Naive thymus-derived CD4-positive, alpha-beta T cell (primary cell): Measurements from ENCODE around the gene ADORA1. TPM values are rescaled to one million over a fixed set of nuclear protein-coding genes. Genes with fewer than 3 reads are reported as not detected.

Source experiments
- ATAC-seq: fragments of 150-1000 bp; cut with Tn5 transposase; 2 replicates; pipeline ENCODE4 v1.10.0; 2021; ENCODE audit warnings: mild to moderate bottlenecking, moderate library complexity
- CTCF ChIA-PET: fragments of 350-600 bp; sonication (Branson Sonifier 250); formaldehyde crosslinking; loops from one replicate; lab custom pipeline; 2021; ENCODE audit warnings: antibody characterized with exemption; lab: Charles Lee
- POLR2A ChIA-PET: fragments of 350-600 bp; sonication (Branson Sonifier 250); formaldehyde crosslinking; loops from one replicate; lab custom pipeline; 2021; ENCODE audit warnings: antibody characterized with exemption, inconsistent platforms; lab: Charles Lee
- DNase-seq, 9 donors: peaks; one replicate each; pipeline versions ENCODE4 v3.0.0 to v3.0.0-alpha.2; 2020 to 2022; ENCODE audit warnings: mixed read lengths in 1 of 9
- H3K27ac ChIP-seq: one replicate; pipeline ENCODE4 v1.7.0; 2013; ENCODE audit warnings: mild to moderate bottlenecking, low read depth, low read length, moderate library complexity
- H3K27me3 ChIP-seq, 2 donors: one replicate each; pipeline ENCODE4 v1.7.0; 2013; ENCODE audit warnings: low read length in 2 of 2, mild to moderate bottlenecking in 2 of 2, moderate library complexity in 2 of 2; ENCODE audit not compliant: control insufficient read depth in 2 of 2, insufficient read depth in 2 of 2
- H3K36me3 ChIP-seq, 3 experiments: 1 replicate in 2 of 3; 2 replicates in 1 of 3; pipeline ENCODE4 v1.7.0; 2013; ENCODE audit warnings: low read length in 3 of 3, mild to moderate bottlenecking in 3 of 3, moderate library complexity in 1 of 3; ENCODE audit not compliant: insufficient read depth in 3 of 3, control insufficient read depth in 2 of 3
- H3K4me1 ChIP-seq, 2 donors: one replicate each; pipeline ENCODE4 v1.7.0; 2013; ENCODE audit warnings: low read length in 2 of 2, mild to moderate bottlenecking in 2 of 2, moderate library complexity in 1 of 2; ENCODE audit not compliant: control insufficient read depth in 2 of 2, insufficient read depth in 2 of 2
- H3K4me3 ChIP-seq: 2 replicates; pipeline ENCODE4 v1.7.0; 2013; ENCODE audit warnings: mild to moderate bottlenecking, low read length
- H3K9me3 ChIP-seq, 3 experiments: 1 replicate in 2 of 3; 2 replicates in 1 of 3; pipeline ENCODE4 v1.7.0; 2013; ENCODE audit warnings: low read length in 3 of 3; ENCODE audit not compliant: control insufficient read depth in 2 of 3
- H3K27ac Mint-ChIP-seq, 9 donors: one replicate each; pipeline ENCODE4 v1.8.0; 2020 to 2022; ENCODE audit warnings: mixed read lengths in 9 of 9, mild to moderate bottlenecking in 8 of 9, moderate library complexity in 5 of 9, inconsistent platforms in 2 of 9
- H3K27me3 Mint-ChIP-seq, 5 donors: one replicate each; pipeline ENCODE4 v1.8.0; 2021 to 2022; ENCODE audit warnings: mixed read lengths in 5 of 5, mild to moderate bottlenecking in 1 of 5
- H3K36me3 Mint-ChIP-seq, 5 donors: one replicate each; pipeline ENCODE4 v1.8.0; 2020 to 2022; ENCODE audit warnings: mixed read lengths in 5 of 5, mild to moderate bottlenecking in 3 of 5, inconsistent platforms in 1 of 5
- H3K4me1 Mint-ChIP-seq, 7 donors: one replicate each; pipeline ENCODE4 v1.8.0; 2020 to 2022; ENCODE audit warnings: mixed read lengths in 7 of 7, mild to moderate bottlenecking in 3 of 7, inconsistent platforms in 1 of 7
- H3K4me3 Mint-ChIP-seq, 10 donors: one replicate each; pipeline ENCODE4 v1.8.0; 2020 to 2022; ENCODE audit warnings: mild to moderate bottlenecking in 10 of 10, mixed read lengths in 10 of 10, moderate library complexity in 6 of 10, inconsistent platforms in 2 of 10
- H3K9me3 Mint-ChIP-seq, 11 donors: one replicate each; pipeline ENCODE4 v1.8.0; 2020 to 2022; ENCODE audit warnings: mixed read lengths in 11 of 11, mild to moderate bottlenecking in 4 of 11, inconsistent platforms in 1 of 11, moderate library complexity in 1 of 11
- intact Hi-C, 2 donors: fragments of 100-400 bp; cut with micrococcal nuclease; formaldehyde crosslinking; loops; one replicate each; pipeline ENCODE4 v1.15.1; 2023
- polyA plus RNA-seq, 2 donors: library from polyadenylated mRNA; unstranded; fragments of 300-500 nt; fragmentation: Illumina TruSeq; gene quantifications; one replicate each; pipeline ENCODE4 v1.2.3, GENCODE V29; 2021
- total RNA-seq, 6 experiments: library from RNA in 5 of 6; stranded (reverse) in 5 of 6; gene quantifications; 1 replicate in 5 of 6; 2 replicates in 1 of 6; pipeline ENCODE4 v1.2.3 and lab custom pipeline; 2021 to 2026

Gene ADORA1
- total and polyA plus RNA-seq, 7 experiments from 2014 or later = 0.44 TPM; not detected in 6

- ChIA-PET CTCF (no interaction called here), POLR2A (no interaction called here)
These were observed 56.9 kb downstream of the ADORA1 start for GRCh38 chr1:203184467-203184866.

DNA sequence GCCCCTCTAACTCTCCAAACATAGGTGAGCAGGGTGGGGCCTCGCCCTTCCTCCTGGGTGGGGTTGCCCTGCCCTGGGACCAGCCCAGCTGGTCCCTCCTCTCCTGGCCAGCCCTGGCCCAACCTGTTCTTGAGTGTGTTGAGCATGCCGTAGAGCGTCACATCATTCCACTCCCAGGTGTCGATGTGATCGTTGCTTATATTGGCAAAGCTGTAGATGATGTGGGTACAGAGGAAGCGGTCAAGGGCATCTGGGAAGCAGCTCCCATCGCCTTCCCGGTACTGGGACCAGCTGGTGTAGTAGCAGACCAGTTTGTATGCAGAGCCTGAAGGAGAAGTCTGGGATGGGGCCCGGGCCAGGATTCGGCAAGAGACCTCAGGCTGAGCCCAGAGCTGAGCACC, 57.5 kb downstream of the ADORA1 start:
- ATAC-seq (no peak), DNase-seq (no peak)
- Histone ChIP-seq H3K9me3 (no peaks in the 10 kb centered on the region), H3K27me3 (no peaks in the 10 kb centered on the region), H3K4me1 (no peaks in the 10 kb centered on the region), H3K4me3 (no peak overlapping the region), H3K27ac (no peak overlapping the region), H3K36me3 (no peaks in the 10 kb centered on the region)
- no peaks in the 10 kb centered on the region for H3K9me3 Mint-ChIP-seq
- POLR2A ChIA-PET = no interaction called here
- CTCF ChIA-PET = no interaction called here
- peaks cover 0 to 6% (median 0%) of the 10 kb centered on the region in 7 donors for H3K4me1 Mint-ChIP-seq
- no peak overlapping the region for H3K27ac Mint-ChIP-seq
- H3K36me3 Mint-ChIP-seq = no peaks in the 10 kb centered on the region
- H3K4me3 Mint-ChIP-seq = no peak overlapping the region
- intact Hi-C loops = no loop called here
- H3K27me3 Mint-ChIP-seq = peaks cover 0 to 18% (median 5%) of the 10 kb centered on the region in 5 donors

More at GRCh38 chr1:203184467-203184866, 56.9 kb downstream of the ADORA1 start:
- Histone ChIP-seq H3K9me3 (no peaks in the 10 kb centered on the region), H3K27me3 (no peaks in the 10 kb centered on the region), H3K4me3 (no peak overlapping the region), H3K36me3 (no peaks in the 10 kb centered on the region), H3K4me1 (no peaks in the 10 kb centered on the region), H3K27ac (no peak overlapping the region)
- ATAC-seq (no peak), DNase-seq (no peak)
- intact Hi-C loops = no loop called here
- H3K27me3 Mint-ChIP-seq = peaks cover 0 to 15% (median 5%) of the 10 kb centered on the region in 5 donors
- H3K4me3 Mint-ChIP-seq = peak overlapping the region in 1 of 10 donors; percentile 25
- no peak overlapping the region for H3K27ac Mint-ChIP-seq
- no peaks in the 10 kb centered on the region for H3K9me3 Mint-ChIP-seq
- no peaks in the 10 kb centered on the region for H3K36me3 Mint-ChIP-seq
- H3K4me1 Mint-ChIP-seq = peaks cover 0 to 6% (median 0%) of the 10 kb centered on the region in 7 donors

GRCh38 chr1:203185585-203185984, 58.1 kb downstream of the ADORA1 start:
- Histone ChIP-seq H3K9me3 (no peaks in the 10 kb centered on the region), H3K4me3 (no peak overlapping the region), H3K36me3 (no peaks in the 10 kb centered on the region), H3K4me1 (no peaks in the 10 kb centered on the region), H3K27me3 (no peaks in the 10 kb centered on the region), H3K27ac (no peak overlapping the region)
- ChIA-PET POLR2A (no interaction called here), CTCF (no interaction called here)
- Mint-ChIP-seq H3K4me1 (peaks cover 0 to 6% (median 0%) of the 10 kb centered on the region in 7 donors), H3K9me3 (no peaks in the 10 kb centered on the region), H3K27me3 (peaks cover 0 to 18% (median 5%) of the 10 kb centered on the region in 5 donors), H3K4me3 (peak overlapping the region in 1 of 10 donors; percentile 8), H3K36me3 (no peaks in the 10 kb centered on the region), H3K27ac (no peak overlapping the region)
- intact Hi-C loops = no loop called here
- DNase-seq = no peak
- ATAC-seq = no peak

- Mint-ChIP-seq H3K27ac (no peak overlapping the region), H3K36me3 (no peaks in the 10 kb centered on the region), H3K4me1 (peaks cover 0 to 6% (median 0%) of the 10 kb centered on the region in 7 donors), H3K9me3 (no peaks in the 10 kb centered on the region), H3K27me3 (peaks cover 0 to 18% (median 5%) of the 10 kb centered on the region in 5 donors), H3K4me3 (no peak overlapping the region)
- DNase-seq (no peak), ATAC-seq (no peak)
- ChIA-PET POLR2A (interaction anchor here (0.6 kb wide), 1 partner anchor 140 kb away, joined by 5 read pairs; no protein-coding TSS in a partner anchor), CTCF (no interaction called here)
- Histone ChIP-seq H3K4me3 (no peak overlapping the region), H3K4me1 (no peaks in the 10 kb centered on the region), H3K27me3 (no peaks in the 10 kb centered on the region), H3K36me3 (no peaks in the 10 kb centered on the region), H3K9me3 (no peaks in the 10 kb centered on the region), H3K27ac (no peak overlapping the region)
- intact Hi-C loops = no loop called here
These were observed 58.5 kb downstream of the ADORA1 start for GRCh38 chr1:203186091-203186445.

DNA sequence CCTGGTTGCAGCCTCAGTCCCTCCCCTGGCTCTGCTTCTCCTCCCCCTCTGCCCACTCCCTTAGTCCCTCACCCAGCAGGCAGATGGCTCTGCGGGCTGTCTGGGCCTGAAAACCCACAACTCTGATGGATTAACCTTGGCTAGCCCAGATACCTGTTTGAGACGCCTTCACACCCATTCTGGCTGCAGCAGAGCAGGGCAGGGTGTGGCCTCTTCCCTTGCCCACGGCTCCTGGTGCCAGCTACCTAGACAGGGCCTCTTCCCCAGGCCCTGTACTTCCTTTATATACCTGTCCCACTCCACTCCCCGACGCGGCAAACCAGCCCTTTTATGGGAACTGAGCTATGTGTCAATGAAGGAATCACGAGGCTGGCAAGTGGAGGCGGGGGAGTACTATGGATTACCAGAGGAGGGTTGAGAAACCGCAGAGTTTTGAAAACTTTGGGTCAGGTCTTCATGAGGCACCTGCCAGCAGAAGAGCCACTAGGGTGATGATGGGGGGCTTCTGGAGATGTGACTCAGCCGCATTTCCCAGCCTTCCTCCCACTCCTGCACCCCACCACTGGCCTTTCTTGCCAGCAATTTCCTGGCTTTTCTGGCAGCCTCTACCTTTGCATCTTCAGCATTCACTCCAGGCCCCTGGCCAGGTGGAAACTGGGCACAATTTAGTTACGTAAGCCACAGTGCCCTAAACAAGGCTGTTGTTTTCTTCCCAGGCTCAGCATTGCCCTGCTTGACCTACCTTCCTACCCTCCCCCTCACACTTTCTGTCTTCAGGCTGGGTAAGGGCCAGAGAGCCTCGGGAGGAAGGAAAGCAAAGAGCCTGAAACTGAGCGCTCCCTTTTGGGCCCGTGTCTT, 59.1 kb downstream of the ADORA1 start, which contains the start of gene CHI3L1:
Gene CHI3L1 (minus strand): TSS at position 259 of the 858 bp plus-strand sequence. CDS start 81 bp downstream, at position 178.
- CTCF ChIA-PET = no interaction called here
- no peak within 1 kb of the TSS for H3K4me3 ChIP-seq
- no peak within 1 kb of the TSS for H3K27ac ChIP-seq
- H3K4me1 ChIP-seq = no peaks in the 10 kb centered on the region
- peak within 1 kb of the TSS in 1 of 10 donors; percentile 8 for H3K4me3 Mint-ChIP-seq
- POLR2A ChIA-PET = interaction anchor here (0.6 kb wide), 1 partner anchor 140 kb away, joined by 5 read pairs; no protein-coding TSS in a partner anchor
- peaks cover 0 to 6% (median 0%) of the 10 kb centered on the region in 7 donors for H3K4me1 Mint-ChIP-seq
- H3K9me3 Mint-ChIP-seq = no peaks in the 10 kb centered on the region
- ATAC-seq (no peak), DNase-seq (no peak)
- intact Hi-C loops = no loop called here
- H3K36me3 ChIP-seq = no peaks in the 10 kb centered on the region
- peaks cover 0 to 18% (median 5%) of the 10 kb centered on the region in 5 donors for H3K27me3 Mint-ChIP-seq
- H3K36me3 Mint-ChIP-seq = no peaks in the 10 kb centered on the region
- no peaks in the 10 kb centered on the region for H3K27me3 ChIP-seq
- H3K9me3 ChIP-seq = no peaks in the 10 kb centered on the region
- H3K27ac Mint-ChIP-seq = no peak within 1 kb of the TSS

DNA sequence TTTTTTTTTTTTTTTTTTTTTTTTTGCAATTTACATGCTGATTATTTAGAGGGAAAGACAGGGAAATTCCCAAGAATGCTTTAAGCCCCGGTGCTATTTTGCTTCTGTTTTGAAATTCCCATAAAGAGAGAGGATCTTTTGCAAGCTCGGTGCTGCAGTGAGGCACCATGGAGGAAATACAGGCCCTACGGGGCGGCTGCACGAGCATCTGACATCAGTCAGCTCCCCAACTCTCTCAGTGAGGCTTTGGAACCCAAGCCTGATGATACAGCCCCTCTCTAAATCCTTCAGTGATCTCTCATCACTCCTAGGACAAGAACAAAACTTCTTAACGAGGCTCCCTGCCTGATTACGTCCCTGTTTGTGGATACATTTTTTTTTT, 59.8 kb downstream of the ADORA1 start:
- intact Hi-C loops = no loop called here
- CTCF ChIA-PET = no interaction called here
- Histone ChIP-seq H3K36me3 (no peaks in the 10 kb centered on the region), H3K4me3 (no peak overlapping the region), H3K4me1 (no peaks in the 10 kb centered on the region), H3K27ac (no peak overlapping the region), H3K9me3 (no peaks in the 10 kb centered on the region), H3K27me3 (no peaks in the 10 kb centered on the region)
- H3K4me1 Mint-ChIP-seq = peaks cover 0 to 6% (median 0%) of the 10 kb centered on the region in 7 donors
- DNase-seq (no peak), ATAC-seq (no peak)
- H3K27ac Mint-ChIP-seq = no peak overlapping the region
- no peaks in the 10 kb centered on the region for H3K9me3 Mint-ChIP-seq
- no peak overlapping the region for H3K4me3 Mint-ChIP-seq
- peaks cover 0 to 18% (median 5%) of the 10 kb centered on the region in 5 donors for H3K27me3 Mint-ChIP-seq
- POLR2A ChIA-PET = no interaction called here
- H3K36me3 Mint-ChIP-seq = no peaks in the 10 kb centered on the region
